ENCODE measurements around the gene CLCC1.

The CLCC1 gene

DNA sequence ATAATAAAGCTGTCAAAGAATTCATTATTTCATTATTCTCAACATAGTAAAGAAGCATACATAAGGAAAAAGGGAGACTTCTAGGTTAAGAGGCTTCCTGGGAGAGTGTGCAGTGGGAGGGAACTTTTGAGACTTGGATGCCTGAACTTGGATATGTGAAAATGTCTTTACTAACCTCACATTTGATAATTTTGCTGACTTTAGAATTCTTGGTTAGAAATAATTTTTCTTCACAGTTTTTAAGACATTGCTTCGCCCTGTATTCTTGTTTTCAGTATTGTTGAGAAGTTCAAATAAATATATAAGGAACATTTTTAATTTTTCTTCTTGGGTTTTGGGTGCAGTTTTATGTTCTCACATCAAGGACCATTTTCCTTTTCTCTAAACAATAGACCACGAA, 46.5 kb downstream of the CLCC1 start:
- DNase-seq (ENCODE audit: low read depth in 2 of 2), result no peak
